ENCODE data around the gene PLXNA2.

DNA sequence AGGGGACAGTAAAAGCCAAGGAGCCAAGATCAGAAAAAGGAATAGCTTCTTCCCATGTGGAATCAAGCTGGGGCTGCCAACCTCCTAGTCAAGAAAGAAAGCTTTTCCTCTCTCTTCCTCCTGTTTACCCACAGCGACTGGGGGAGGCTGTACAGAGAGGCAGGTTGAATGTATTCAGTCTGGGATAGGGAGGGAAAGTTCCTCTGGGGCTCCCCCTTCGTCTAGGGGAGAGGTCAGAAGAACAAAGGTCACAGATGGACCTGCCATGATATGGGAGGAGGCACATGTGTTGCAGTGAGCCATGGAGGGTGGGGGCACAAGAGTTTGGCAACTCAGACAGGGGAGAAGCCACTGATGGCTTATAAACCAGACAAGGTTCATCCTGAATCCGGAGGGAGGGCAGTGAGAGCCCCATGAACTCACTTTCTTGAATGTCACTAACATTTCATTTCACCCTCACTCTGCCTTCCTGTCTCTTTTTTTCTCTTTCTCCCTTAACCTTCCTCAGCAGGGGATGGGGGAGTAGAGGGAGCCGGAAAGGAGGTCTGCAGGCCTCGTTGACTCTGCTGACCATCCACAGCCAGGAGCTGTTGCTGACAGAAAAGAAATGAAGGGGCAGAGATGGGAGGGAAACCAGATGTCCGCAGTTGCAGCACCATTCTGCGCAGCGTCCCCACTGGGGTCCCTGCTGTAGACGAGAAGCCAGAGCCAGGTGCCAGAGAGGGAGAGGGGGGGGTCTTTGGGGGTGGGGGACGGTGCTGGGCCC is 61.1 kb downstream of the PLXNA2 start:
- TF ChIP-seq, protein P1, sequence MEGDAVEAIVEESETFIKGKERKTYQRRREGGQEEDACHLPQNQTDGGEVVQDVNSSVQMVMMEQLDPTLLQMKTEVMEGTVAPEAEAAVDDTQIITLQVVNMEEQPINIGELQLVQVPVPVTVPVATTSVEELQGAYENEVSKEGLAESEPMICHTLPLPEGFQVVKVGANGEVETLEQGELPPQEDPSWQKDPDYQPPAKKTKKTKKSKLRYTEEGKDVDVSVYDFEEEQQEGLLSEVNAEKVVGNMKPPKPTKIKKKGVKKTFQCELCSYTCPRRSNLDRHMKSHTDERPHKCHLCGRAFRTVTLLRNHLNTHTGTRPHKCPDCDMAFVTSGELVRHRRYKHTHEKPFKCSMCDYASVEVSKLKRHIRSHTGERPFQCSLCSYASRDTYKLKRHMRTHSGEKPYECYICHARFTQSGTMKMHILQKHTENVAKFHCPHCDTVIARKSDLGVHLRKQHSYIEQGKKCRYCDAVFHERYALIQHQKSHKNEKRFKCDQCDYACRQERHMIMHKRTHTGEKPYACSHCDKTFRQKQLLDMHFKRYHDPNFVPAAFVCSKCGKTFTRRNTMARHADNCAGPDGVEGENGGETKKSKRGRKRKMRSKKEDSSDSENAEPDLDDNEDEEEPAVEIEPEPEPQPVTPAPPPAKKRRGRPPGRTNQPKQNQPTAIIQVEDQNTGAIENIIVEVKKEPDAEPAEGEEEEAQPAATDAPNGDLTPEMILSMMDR (IDR thresholded peaks at IDR 0.05): no peak
- TF ChIP-seq POLR2A (IDR thresholded peaks at IDR 0.05): no peak

All from body of pancreas (tissue), 4 donors.